Adrenal gland (tissue), 12 donors: ENCODE measurements around the gene ATP9B. TPM values are rescaled to one million over a fixed set of nuclear protein-coding genes. Genes with fewer than 3 reads are reported as not detected.

ENCODE experiments used
- DNase-seq, 7 donors: peaks; one replicate each; pipeline ENCODE4 v3.0.0-alpha.2; 2019 to 2020
- H3K27ac ChIP-seq, 5 donors: fragments of 200-600 bp; sonication (generic) in 4 of 5; 1 replicate in 3 of 5; 2 replicates in 2 of 5; pipeline versions ENCODE4 v1.5.1 to v1.8.0; 2016 to 2020; ENCODE audit warnings: mild to moderate bottlenecking in 1 of 5
- H3K27me3 ChIP-seq: fragments of 200-600 bp; 2 replicates; pipeline ENCODE4 v1.8.0; 2021
- H3K36me3 ChIP-seq, 2 donors: fragments of 200-600 bp; replicated peaks in 1 of 2; 1 replicate in 1 of 2; 2 replicates in 1 of 2; pipeline versions ENCODE4 v1.5.1 to v1.8.0; 2018 to 2022
- H3K4me1 ChIP-seq, 2 donors: fragments of 200-600 bp; replicated peaks in 1 of 2; 1 replicate in 1 of 2; 2 replicates in 1 of 2; pipeline versions ENCODE4 v1.5.1 to v1.8.0; 2018 to 2021
- H3K4me3 ChIP-seq, 4 donors: fragments of 200-600 bp; sonication (generic) in 3 of 4; one replicate each; pipeline ENCODE4 v1.5.1; 2016 to 2018
- H3K9me3 ChIP-seq, 3 donors: fragments of 200-600 bp; sonication (generic) in 1 of 3; replicated peaks in 1 of 3; 1 replicate in 2 of 3; 2 replicates in 1 of 3; pipeline versions ENCODE4 v1.5.1 to v1.8.0; 2016 to 2021
- POLR2A ChIP-seq, 2 donors: fragments of 450-650 bp; IDR thresholded peaks; one replicate each; pipeline ENCODE4 v1.6.1; 2017; ENCODE audit warnings: antibody characterized with exemption in 2 of 2, mild to moderate bottlenecking in 2 of 2, moderate library complexity in 1 of 2
- WGBS, 4 donors: extraction: QIAGEN DNeasy Blood & Tissue Kit in 2 of 4; methylation state at CpG; one replicate each; pipeline versions ENCODE4 v1.1.5 to v1.1.7; 2013 to 2017; 5-methylcytosine and 5-hydroxymethylcytosine counted together
- intact Hi-C, 2 donors: fragments of 100-400 bp; cut with DNase I; formaldehyde crosslinking; loops; one replicate each; pipeline versions ENCODE4 v1.14.1 to v1.15.0; 2022 to 2023
- polyA plus RNA-seq, 3 donors: library from polyadenylated mRNA; stranded (reverse); fragments of 200-250 nt in 2 of 3; fragments of 350-450 nt in 1 of 3; fragmentation: Illumina TruSeq in 1 of 3; extraction: RNeasy Lipid Tissue Mini Kit (QIAGEN cat#74804) in 1 of 3; gene quantifications; one replicate each; pipeline ENCODE4 v1.2.3, GENCODE V29; 2013 to 2014
- total RNA-seq, 9 donors: library from RNA; depleted of rRNA in 4 of 9; stranded (reverse); fragments of >200 nt in 4 of 9; fragments of 120-200 nt in 1 of 9; fragmentation: NEBNext Ultra II Directional in 1 of 9; extraction: Animal tissue kit (Norgen Biotek cat#: 25700) in 1 of 9; gene quantifications; one replicate each; pipeline versions ENCODE4 v1.1.0 to v1.2.4, GENCODE V29; 2013 to 2023
- TF ChIP-seq, protein P1 (sequence below), 6 experiments: fragments of 450-650 bp in 4 of 6; fragments of 200-600 bp in 2 of 6; sonication (generic) in 1 of 6; IDR thresholded peaks; 1 replicate in 5 of 6; 2 replicates in 1 of 6; pipeline versions ENCODE4 v1.5.1 to v1.8.0; 2016 to 2021; ENCODE audit warnings: antibody characterized with exemption in 6 of 6, mild to moderate bottlenecking in 2 of 6, moderate library complexity in 1 of 6
- donor health status: healthy with polysubstance abuse.
- donor health status: Bipolar disorder and iron deficiency.
- donor health status: DM: yes; HTN: yes; CAD: no.
- donor health status: DM: no; HTN: no; CAD: no.
- donor health status: DM: no; HTN: no; CAD: no.
- donor health status: DM: yes; HTN: yes; CAD: no.

Gene ATP9B
- total and polyA plus RNA-seq, 12 donors: 16.3 to 36.0 (median 27.7) TPM

DNA sequence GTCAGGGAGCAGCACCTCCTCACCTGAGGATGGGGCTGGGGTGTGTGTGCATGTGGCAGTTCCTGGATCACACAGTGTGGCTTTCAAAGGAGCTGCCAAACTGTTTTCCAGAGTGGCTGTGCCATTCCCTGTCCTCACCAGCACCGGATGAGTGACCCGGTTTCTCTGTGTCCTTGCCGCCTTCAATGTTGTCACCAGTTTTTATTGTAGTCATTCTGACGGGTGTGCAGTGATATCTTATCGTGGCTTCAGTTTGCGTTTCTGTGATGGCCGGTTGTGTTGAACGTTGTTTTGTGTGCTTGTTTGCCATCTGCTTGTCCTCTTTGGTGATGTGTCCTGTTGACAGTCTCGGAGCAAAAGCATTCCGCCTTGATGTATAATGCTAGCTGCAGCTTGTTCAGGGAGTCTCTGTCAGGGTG, 108.9 kb downstream of the ATP9B start:
- Histone ChIP-seq H3K27me3 (no peaks in the 10 kb centered on the region), H3K4me3 (no peak overlapping the region), H3K9me3 (no peaks in the 10 kb centered on the region), H3K4me1 (no peaks in the 10 kb centered on the region), H3K36me3 (no peaks in the 10 kb centered on the region), H3K27ac (no peak overlapping the region)
- no peak for DNase-seq
- TF ChIP-seq, protein P1, sequence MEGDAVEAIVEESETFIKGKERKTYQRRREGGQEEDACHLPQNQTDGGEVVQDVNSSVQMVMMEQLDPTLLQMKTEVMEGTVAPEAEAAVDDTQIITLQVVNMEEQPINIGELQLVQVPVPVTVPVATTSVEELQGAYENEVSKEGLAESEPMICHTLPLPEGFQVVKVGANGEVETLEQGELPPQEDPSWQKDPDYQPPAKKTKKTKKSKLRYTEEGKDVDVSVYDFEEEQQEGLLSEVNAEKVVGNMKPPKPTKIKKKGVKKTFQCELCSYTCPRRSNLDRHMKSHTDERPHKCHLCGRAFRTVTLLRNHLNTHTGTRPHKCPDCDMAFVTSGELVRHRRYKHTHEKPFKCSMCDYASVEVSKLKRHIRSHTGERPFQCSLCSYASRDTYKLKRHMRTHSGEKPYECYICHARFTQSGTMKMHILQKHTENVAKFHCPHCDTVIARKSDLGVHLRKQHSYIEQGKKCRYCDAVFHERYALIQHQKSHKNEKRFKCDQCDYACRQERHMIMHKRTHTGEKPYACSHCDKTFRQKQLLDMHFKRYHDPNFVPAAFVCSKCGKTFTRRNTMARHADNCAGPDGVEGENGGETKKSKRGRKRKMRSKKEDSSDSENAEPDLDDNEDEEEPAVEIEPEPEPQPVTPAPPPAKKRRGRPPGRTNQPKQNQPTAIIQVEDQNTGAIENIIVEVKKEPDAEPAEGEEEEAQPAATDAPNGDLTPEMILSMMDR (IDR thresholded peaks at IDR 0.05): no peak
- TF ChIP-seq POLR2A (IDR thresholded peaks at IDR 0.05): no peak
- WGBS, 4 donors: 83 to 91% (median 90%) methylated on average over 10 of the region's 10 CpGs
- intact Hi-C loops: loop anchor here in 1 of 2 donors (10.0 kb wide), 1 partner anchor 103 kb away; no protein-coding TSS in a partner anchor

- no peak for DNase-seq
- no peaks in the 10 kb centered on the region for H3K9me3 ChIP-seq
- peaks cover 0 to 10% of the 10 kb centered on the region in 2 donors for H3K4me1 ChIP-seq
- H3K27ac ChIP-seq: no peak overlapping the region
- intact Hi-C loops: no loop called here
- H3K27me3 ChIP-seq: no peaks in the 10 kb centered on the region
- no peak overlapping the region for H3K4me3 ChIP-seq
- no peaks in the 10 kb centered on the region for H3K36me3 ChIP-seq
- 90 to 100% (median 96%) methylated on average over 2 to 3 of the region's 3 CpGs for WGBS, 4 donors
- TF ChIP-seq, protein P1 (IDR thresholded peaks at IDR 0.05): no peak
- no peak for TF ChIP-seq POLR2A (IDR thresholded peaks at IDR 0.05)
These were observed 113.0 kb downstream of the ATP9B start for GRCh38 chr18:79182047-79182713.

DNA sequence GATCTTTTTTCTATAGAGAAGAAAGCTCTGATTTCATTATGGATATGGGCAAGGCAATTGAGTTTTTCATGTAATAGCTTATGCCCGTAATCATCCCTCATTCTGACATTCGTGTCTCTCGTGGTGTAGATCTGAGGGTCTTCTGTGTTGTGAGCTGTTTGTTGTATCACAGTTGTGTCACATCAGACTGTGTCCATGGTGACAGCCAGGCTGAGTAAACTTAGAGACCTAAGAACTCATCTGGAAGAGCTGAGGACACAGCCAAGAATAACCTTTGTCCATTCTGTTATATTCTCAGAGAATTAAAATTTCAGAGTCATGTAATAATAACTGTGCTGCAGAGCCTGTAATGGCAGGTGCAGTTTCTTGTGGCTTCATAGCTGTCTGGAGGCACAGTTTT, 116.5 kb downstream of the ATP9B start:
- no peak for TF ChIP-seq POLR2A (IDR thresholded peaks at IDR 0.05)
- TF ChIP-seq, protein P1 (IDR thresholded peaks at IDR 0.05): no peak
- H3K9me3 ChIP-seq: no peaks in the 10 kb centered on the region
- no peak overlapping the region for H3K4me3 ChIP-seq
- H3K27me3 ChIP-seq: no peaks in the 10 kb centered on the region
- 85 to 90% (median 88%) methylated on average over 3 of the region's 3 CpGs for WGBS, 4 donors
- no peaks in the 10 kb centered on the region for H3K36me3 ChIP-seq
- DNase-seq: no peak
- intact Hi-C loops: no loop called here
- H3K4me1 ChIP-seq: peaks cover 0 to 10% of the 10 kb centered on the region in 2 donors
- no peak overlapping the region for H3K27ac ChIP-seq

GRCh38 chr18:79186649-79187048, 117.5 kb downstream of the ATP9B start:
- no peak overlapping the region for H3K27ac ChIP-seq
- TF ChIP-seq, protein P1 (IDR thresholded peaks at IDR 0.05): no peak
- TF ChIP-seq POLR2A (IDR thresholded peaks at IDR 0.05): no peak
- H3K4me1 ChIP-seq: peaks cover 0 to 10% of the 10 kb centered on the region in 2 donors
- no peak overlapping the region for H3K4me3 ChIP-seq
- no peaks in the 10 kb centered on the region for H3K27me3 ChIP-seq
- DNase-seq: no peak
- intact Hi-C loops: no loop called here
- no peaks in the 10 kb centered on the region for H3K9me3 ChIP-seq
- 87 to 92% (median 90%) methylated on average over 2 of the region's 2 CpGs for WGBS, 4 donors
- no peaks in the 10 kb centered on the region for H3K36me3 ChIP-seq
